Liver (tissue), 3 donors: ENCODE data around the gene AJAP1.

Source experiments
- EGR1 ChIP-seq, 2 donors: IDR thresholded peaks; 2 replicates each; pipeline ENCODE4 v1.6.1; 2016 to 2018; ENCODE audit warnings: antibody characterized with exemption in 2 of 2, low read depth in 2 of 2
- FOXA2 ChIP-seq: IDR thresholded peaks from 2 replicates; pipeline ENCODE4 v1.6.1; 2016; ENCODE audit warnings: antibody characterized with exemption
- GABPA ChIP-seq, 2 donors: IDR thresholded peaks in 1 of 2; conservative IDR thresholded peaks in 1 of 2; 2 replicates each; pipeline ENCODE4 v1.6.1; 2016; ENCODE audit warnings: antibody characterized with exemption in 2 of 2, mild to moderate bottlenecking in 1 of 2, moderate library complexity in 1 of 2
- JUND ChIP-seq, 2 donors: IDR thresholded peaks; 2 replicates each; pipeline ENCODE4 v1.6.1; 2016; ENCODE audit warnings: antibody characterized with exemption in 2 of 2
- RAD21 ChIP-seq, 2 donors: IDR thresholded peaks; 2 replicates each; pipeline ENCODE4 v1.6.1; 2016; ENCODE audit warnings: antibody characterized with exemption in 2 of 2, mild to moderate bottlenecking in 2 of 2
- TAF1 ChIP-seq: conservative IDR thresholded peaks from 2 replicates; pipeline ENCODE4 v1.6.1; 2016; ENCODE audit warnings: antibody characterized with exemption, mild to moderate bottlenecking
- TF ChIP-seq, protein P1 (sequence below): fragments of 150-350 bp; IDR thresholded peaks from 2 replicates; pipeline ENCODE4 v1.5.1; 2017; ENCODE audit warnings: improper control_type of control experiment, low read depth, low read length; ENCODE audit not compliant: missing input control
- TF ChIP-seq, protein P2 (sequence below): IDR thresholded peaks from 2 replicates; pipeline ENCODE4 v1.6.1; 2016; ENCODE audit warnings: antibody characterized with exemption
- donor health status: healthy.
- donor health status: healthy.

DNA sequence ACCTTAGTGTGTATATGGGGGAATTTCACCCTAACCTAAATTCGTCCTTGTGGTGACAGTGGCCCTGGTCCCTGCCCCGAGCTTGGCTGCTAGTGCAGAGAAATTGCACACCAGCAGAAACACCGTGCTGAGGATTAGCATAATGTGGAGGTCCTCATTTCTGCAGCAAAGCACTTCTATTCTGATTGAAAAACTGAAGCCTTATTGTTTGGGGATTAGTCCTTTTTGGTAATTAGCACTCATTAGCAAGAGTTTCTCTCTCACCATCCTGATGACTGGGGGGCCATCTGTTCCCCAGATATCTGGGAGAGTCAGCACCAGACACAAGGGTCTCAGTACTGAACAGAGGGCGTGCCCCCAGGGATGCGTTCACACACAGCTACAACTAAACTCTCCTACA lies 55.2 kb downstream of the AJAP1 start:
- TF ChIP-seq, protein P1, sequence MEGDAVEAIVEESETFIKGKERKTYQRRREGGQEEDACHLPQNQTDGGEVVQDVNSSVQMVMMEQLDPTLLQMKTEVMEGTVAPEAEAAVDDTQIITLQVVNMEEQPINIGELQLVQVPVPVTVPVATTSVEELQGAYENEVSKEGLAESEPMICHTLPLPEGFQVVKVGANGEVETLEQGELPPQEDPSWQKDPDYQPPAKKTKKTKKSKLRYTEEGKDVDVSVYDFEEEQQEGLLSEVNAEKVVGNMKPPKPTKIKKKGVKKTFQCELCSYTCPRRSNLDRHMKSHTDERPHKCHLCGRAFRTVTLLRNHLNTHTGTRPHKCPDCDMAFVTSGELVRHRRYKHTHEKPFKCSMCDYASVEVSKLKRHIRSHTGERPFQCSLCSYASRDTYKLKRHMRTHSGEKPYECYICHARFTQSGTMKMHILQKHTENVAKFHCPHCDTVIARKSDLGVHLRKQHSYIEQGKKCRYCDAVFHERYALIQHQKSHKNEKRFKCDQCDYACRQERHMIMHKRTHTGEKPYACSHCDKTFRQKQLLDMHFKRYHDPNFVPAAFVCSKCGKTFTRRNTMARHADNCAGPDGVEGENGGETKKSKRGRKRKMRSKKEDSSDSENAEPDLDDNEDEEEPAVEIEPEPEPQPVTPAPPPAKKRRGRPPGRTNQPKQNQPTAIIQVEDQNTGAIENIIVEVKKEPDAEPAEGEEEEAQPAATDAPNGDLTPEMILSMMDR: no peak
- TF ChIP-seq GABPA (IDR thresholded peaks at IDR 0.05 in 1 of 2, conservative IDR thresholded peaks at IDR 0.05 in 1 of 2) (no peak), FOXA2 (no peak), EGR1 (IDR thresholded peaks at IDR 0.05; ENCODE audit: low read depth in 2 of 2) (no peak), JUND (IDR thresholded peaks at IDR 0.05) (no peak), TAF1 (no peak), RAD21 (IDR thresholded peaks at IDR 0.05) (no peak)
- TF ChIP-seq, protein P2, sequence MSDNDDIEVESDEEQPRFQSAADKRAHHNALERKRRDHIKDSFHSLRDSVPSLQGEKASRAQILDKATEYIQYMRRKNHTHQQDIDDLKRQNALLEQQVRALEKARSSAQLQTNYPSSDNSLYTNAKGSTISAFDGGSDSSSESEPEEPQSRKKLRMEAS: no peak
